ENCODE results near the gene RNMT. TPM values are rescaled to one million over a fixed set of nuclear protein-coding genes. Genes with fewer than 3 reads are reported as not detected.
A peak's percentile ranks its signal among the peaks of the same experiment; 100 is the strongest.

RNMT gene
- polyA plus RNA-seq, 3 donors = 12.9 to 36.4 (median 32.6) TPM

DNA sequence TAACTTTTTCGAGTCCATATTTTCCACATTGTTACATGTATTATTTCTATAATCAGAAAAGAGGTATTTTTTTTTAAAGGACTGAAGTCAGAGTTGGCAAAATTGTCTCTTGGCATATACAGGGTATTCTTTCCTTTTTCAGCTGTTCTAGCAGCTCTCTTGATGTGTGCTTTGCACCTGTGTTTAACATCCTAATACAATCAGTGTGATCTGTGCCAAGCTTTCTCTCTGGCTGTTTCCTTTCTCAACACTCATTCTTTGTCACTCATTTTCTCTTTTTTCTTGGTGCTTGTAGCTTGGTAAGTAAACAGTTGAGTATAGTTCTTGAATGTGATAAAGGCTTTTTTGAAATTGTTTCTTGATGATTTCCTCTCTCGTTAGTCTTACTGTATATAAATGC lies 9.2 kb downstream of the RNMT start:
- H3K27me3 ChIP-seq (ENCODE audit: control insufficient read depth in 2 of 2, insufficient read depth in 2 of 2, low read length in 2 of 2) = no peaks in the 10 kb centered on the region
- no peak overlapping the region for H2AFZ ChIP-seq (ENCODE audit: insufficient read depth, low read depth, low read length, poor library complexity, severe bottlenecking)
- Mint-ChIP-seq H3K27me3 (ENCODE audit: low read depth in 3 of 3) (peaks cover 0 to 2% (median 0%) of the 10 kb centered on the region in 3 donors), H3K4me1 (no peaks in the 10 kb centered on the region), H3K36me3 (peaks cover 65 to 89% of the 10 kb centered on the region in 2 donors), H3K4me3 (no peak overlapping the region), H3K9me3 (no peaks in the 10 kb centered on the region), H3K27ac (no peak overlapping the region)
- no peaks in the 10 kb centered on the region for H3K9me3 ChIP-seq (replicated peaks in 1 of 2; ENCODE audit: control insufficient read depth in 1 of 2, insufficient read depth in 1 of 2, low read length in 2 of 2)
- no peak overlapping the region for H3K4me3 ChIP-seq (replicated peaks in 1 of 3; ENCODE audit: low read depth in 2 of 3, low read length in 3 of 3)
- intact Hi-C loops (cut with micrococcal nuclease) = no loop called here
- H3K4me1 ChIP-seq (ENCODE audit: control insufficient read depth in 1 of 2, insufficient read depth in 2 of 2, low read length in 2 of 2) = no peaks in the 10 kb centered on the region
- peaks cover 2% of the 10 kb centered on the region for H3K79me2 ChIP-seq (ENCODE audit: insufficient read depth, low read length)
- no CpG with 5 or more reads among the region's 2 CpGs for WGBS (ENCODE audit: insufficient coverage)
- H3K9ac ChIP-seq (ENCODE audit: insufficient read depth, low read length, poor library complexity, severe bottlenecking) = no peak overlapping the region
- H3K36me3 ChIP-seq (replicated peaks in 1 of 2; ENCODE audit: control insufficient read depth in 1 of 2, insufficient read depth in 2 of 2, low read length in 2 of 2) = peaks cover 74 to 98% of the 10 kb centered on the region in 2 donors
- H3K4me2 ChIP-seq (replicated peaks; ENCODE audit: extremely low read depth, low read length, poor library complexity, severe bottlenecking) = no peak overlapping the region
- H4K20me1 ChIP-seq (ENCODE audit: insufficient read depth, low read length) = peaks cover 8% of the 10 kb centered on the region
- TF ChIP-seq, protein P1, sequence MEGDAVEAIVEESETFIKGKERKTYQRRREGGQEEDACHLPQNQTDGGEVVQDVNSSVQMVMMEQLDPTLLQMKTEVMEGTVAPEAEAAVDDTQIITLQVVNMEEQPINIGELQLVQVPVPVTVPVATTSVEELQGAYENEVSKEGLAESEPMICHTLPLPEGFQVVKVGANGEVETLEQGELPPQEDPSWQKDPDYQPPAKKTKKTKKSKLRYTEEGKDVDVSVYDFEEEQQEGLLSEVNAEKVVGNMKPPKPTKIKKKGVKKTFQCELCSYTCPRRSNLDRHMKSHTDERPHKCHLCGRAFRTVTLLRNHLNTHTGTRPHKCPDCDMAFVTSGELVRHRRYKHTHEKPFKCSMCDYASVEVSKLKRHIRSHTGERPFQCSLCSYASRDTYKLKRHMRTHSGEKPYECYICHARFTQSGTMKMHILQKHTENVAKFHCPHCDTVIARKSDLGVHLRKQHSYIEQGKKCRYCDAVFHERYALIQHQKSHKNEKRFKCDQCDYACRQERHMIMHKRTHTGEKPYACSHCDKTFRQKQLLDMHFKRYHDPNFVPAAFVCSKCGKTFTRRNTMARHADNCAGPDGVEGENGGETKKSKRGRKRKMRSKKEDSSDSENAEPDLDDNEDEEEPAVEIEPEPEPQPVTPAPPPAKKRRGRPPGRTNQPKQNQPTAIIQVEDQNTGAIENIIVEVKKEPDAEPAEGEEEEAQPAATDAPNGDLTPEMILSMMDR (IDR thresholded peaks at IDR 0.05) = no peak
- no peak for DNase-seq
- no peak overlapping the region for H3K27ac ChIP-seq (ENCODE audit: low read depth in 1 of 2, low read length in 2 of 2)

DNA sequence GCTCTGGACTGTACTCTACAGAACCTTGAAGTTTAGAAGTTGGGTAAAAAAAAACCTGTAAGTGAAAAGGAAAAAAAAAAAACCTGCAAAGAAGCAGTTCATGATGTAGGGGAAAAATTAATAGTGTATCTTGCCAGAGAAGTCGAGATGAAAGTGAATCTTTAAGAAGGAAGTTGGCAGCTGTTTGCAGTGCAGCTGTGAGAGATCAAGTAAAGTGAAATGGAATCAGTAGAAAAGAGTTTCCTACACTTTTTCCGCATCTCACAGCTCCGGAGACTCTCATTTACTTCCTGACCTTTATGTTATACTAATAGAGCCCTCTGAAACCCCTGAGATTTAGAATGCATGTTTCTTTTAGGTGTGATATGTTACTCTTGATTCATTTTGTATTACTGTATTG lies 19.2 kb downstream of the RNMT start:
- peaks cover 81 to 88% of the 10 kb centered on the region in 2 donors for H3K36me3 Mint-ChIP-seq
- Histone ChIP-seq H3K9me3 (replicated peaks in 1 of 2; ENCODE audit: control insufficient read depth in 1 of 2, insufficient read depth in 1 of 2, low read length in 2 of 2) (no peaks in the 10 kb centered on the region), H3K27me3 (ENCODE audit: control insufficient read depth in 2 of 2, insufficient read depth in 2 of 2, low read length in 2 of 2) (no peaks in the 10 kb centered on the region), H3K4me1 (ENCODE audit: control insufficient read depth in 1 of 2, insufficient read depth in 2 of 2, low read length in 2 of 2) (no peaks in the 10 kb centered on the region), H4K20me1 (ENCODE audit: insufficient read depth, low read length) (no peaks in the 10 kb centered on the region), H3K9ac (ENCODE audit: insufficient read depth, low read length, poor library complexity, severe bottlenecking) (no peak overlapping the region), H3K27ac (ENCODE audit: low read depth in 1 of 2, low read length in 2 of 2) (no peak overlapping the region), H3K4me2 (replicated peaks; ENCODE audit: extremely low read depth, low read length, poor library complexity, severe bottlenecking) (no peak overlapping the region), H3K36me3 (replicated peaks in 1 of 2; ENCODE audit: control insufficient read depth in 1 of 2, insufficient read depth in 2 of 2, low read length in 2 of 2) (peaks cover 78 to 96% of the 10 kb centered on the region in 2 donors), H2AFZ (ENCODE audit: insufficient read depth, low read depth, low read length, poor library complexity, severe bottlenecking) (no peak overlapping the region), H3K79me2 (ENCODE audit: insufficient read depth, low read length) (no peaks in the 10 kb centered on the region), H3K4me3 (replicated peaks in 1 of 3; ENCODE audit: low read depth in 2 of 3, low read length in 3 of 3) (no peak overlapping the region)
- DNase-seq = no peak
- intact Hi-C loops (cut with micrococcal nuclease) = no loop called here
- WGBS (ENCODE audit: insufficient coverage) = no CpG with 5 or more reads among the region's 3 CpGs
- no peaks in the 10 kb centered on the region for H3K4me1 Mint-ChIP-seq
- H3K27ac Mint-ChIP-seq = peak overlapping the region in 2 of 7 donors; percentile 11 to 27
- no peaks in the 10 kb centered on the region for H3K27me3 Mint-ChIP-seq (ENCODE audit: low read depth in 3 of 3)
- peaks cover 0 to 6% (median 0%) of the 10 kb centered on the region in 7 donors for H3K9me3 Mint-ChIP-seq
- H3K4me3 Mint-ChIP-seq = no peak overlapping the region
- TF ChIP-seq, protein P1 (IDR thresholded peaks at IDR 0.05) = no peak

Measured in CD14-positive monocyte (primary cell).